ENCODE measurements around the gene JAG1.

DNA sequence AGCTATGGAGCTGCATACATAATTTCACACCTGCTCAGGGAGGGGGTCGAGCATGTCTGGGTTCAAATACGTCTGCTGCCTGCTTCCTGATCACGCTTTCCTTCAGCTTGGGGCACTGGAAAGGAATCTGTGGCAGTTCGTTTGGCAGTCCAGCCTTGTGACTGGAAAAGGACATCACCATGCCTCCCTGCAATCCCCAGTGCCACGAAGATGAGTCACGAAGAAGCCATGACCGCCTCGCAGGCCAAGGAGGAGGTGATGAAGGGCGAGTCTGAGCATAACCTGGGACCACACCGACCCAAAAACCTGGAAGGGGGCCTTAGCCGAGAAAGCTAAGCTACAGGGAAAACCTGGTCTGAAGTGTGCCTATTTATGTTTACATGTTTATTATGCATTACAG is 13.1 kb downstream of the JAG1 start:
- TF ChIP-seq POLR2A (IDR thresholded peaks at IDR 0.05) = no peak
- TF ChIP-seq, protein P1, sequence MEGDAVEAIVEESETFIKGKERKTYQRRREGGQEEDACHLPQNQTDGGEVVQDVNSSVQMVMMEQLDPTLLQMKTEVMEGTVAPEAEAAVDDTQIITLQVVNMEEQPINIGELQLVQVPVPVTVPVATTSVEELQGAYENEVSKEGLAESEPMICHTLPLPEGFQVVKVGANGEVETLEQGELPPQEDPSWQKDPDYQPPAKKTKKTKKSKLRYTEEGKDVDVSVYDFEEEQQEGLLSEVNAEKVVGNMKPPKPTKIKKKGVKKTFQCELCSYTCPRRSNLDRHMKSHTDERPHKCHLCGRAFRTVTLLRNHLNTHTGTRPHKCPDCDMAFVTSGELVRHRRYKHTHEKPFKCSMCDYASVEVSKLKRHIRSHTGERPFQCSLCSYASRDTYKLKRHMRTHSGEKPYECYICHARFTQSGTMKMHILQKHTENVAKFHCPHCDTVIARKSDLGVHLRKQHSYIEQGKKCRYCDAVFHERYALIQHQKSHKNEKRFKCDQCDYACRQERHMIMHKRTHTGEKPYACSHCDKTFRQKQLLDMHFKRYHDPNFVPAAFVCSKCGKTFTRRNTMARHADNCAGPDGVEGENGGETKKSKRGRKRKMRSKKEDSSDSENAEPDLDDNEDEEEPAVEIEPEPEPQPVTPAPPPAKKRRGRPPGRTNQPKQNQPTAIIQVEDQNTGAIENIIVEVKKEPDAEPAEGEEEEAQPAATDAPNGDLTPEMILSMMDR (IDR thresholded peaks at IDR 0.05) = no peak
